ENCODE measurements around the gene CEP170B. TPM values are rescaled to one million over a fixed set of nuclear protein-coding genes. Genes with fewer than 3 reads are reported as not detected.

The CEP170B gene
- total RNA-seq, 2 experiments from 2014 or later = 2.2 to 2.3 TPM

DNA sequence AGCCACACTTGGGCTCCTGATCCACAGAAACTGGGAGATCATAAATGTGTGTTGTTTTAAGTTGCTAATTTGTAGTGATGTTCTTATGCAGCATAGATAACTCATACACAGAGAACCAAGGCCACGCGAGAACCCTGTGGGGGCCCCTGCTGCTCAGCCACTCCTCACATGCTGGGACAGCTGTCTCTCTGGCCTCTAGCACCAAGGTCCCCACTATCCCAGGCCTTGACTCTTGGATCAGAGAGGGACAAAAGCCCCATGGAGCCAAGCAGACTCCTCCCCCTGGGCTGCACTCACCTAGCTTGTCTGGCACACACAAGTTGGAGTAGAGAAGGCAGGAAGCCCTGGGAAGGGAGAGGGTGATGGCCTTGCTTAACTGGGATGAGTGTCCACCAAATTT, 70.9 kb downstream of the CEP170B start:
- ATAC-seq = no peak
- TF ChIP-seq, protein P1, sequence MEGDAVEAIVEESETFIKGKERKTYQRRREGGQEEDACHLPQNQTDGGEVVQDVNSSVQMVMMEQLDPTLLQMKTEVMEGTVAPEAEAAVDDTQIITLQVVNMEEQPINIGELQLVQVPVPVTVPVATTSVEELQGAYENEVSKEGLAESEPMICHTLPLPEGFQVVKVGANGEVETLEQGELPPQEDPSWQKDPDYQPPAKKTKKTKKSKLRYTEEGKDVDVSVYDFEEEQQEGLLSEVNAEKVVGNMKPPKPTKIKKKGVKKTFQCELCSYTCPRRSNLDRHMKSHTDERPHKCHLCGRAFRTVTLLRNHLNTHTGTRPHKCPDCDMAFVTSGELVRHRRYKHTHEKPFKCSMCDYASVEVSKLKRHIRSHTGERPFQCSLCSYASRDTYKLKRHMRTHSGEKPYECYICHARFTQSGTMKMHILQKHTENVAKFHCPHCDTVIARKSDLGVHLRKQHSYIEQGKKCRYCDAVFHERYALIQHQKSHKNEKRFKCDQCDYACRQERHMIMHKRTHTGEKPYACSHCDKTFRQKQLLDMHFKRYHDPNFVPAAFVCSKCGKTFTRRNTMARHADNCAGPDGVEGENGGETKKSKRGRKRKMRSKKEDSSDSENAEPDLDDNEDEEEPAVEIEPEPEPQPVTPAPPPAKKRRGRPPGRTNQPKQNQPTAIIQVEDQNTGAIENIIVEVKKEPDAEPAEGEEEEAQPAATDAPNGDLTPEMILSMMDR (IDR thresholded peaks at IDR 0.05) = no peak
- H3K4me1 Mint-ChIP-seq (ENCODE audit: low read depth) = no peaks in the 10 kb centered on the region
- H3K36me3 Mint-ChIP-seq (ENCODE audit: low read depth) = no peaks in the 10 kb centered on the region
- H3K27me3 Mint-ChIP-seq = peaks cover 11% of the 10 kb centered on the region
- no peak for DNase-seq
- H3K27ac Mint-ChIP-seq = no peak overlapping the region
- no peaks in the 10 kb centered on the region for H3K9me3 Mint-ChIP-seq
- H3K4me3 Mint-ChIP-seq = no peak overlapping the region
- CTCF ChIA-PET = interaction anchor here (1.2 kb wide), 1 partner anchor 110 kb away, joined by 4 read pairs; no protein-coding TSS in a partner anchor
- POLR2A ChIA-PET = no interaction called here
- intact Hi-C loops (cut with micrococcal nuclease) = no loop called here

GRCh38 chr14:104936361-104937155, 71.5 kb downstream of the CEP170B start:
- H3K36me3 Mint-ChIP-seq (ENCODE audit: low read depth) = no peaks in the 10 kb centered on the region
- no peaks in the 10 kb centered on the region for H3K9me3 Mint-ChIP-seq
- no peak overlapping the region for H3K4me3 Mint-ChIP-seq
- no peak for ATAC-seq
- H3K27me3 Mint-ChIP-seq = peaks cover 11% of the 10 kb centered on the region
- H3K4me1 Mint-ChIP-seq (ENCODE audit: low read depth) = no peaks in the 10 kb centered on the region
- TF ChIP-seq, protein P1 (IDR thresholded peaks at IDR 0.05) = no peak
- ChIA-PET POLR2A (no interaction called here), CTCF (interaction anchor here (1.2 kb wide), 1 partner anchor 109 kb away, joined by 4 read pairs; no protein-coding TSS in a partner anchor)
- intact Hi-C loops (cut with micrococcal nuclease) = no loop called here
- DNase-seq = no peak
- H3K27ac Mint-ChIP-seq = no peak overlapping the region

DNA sequence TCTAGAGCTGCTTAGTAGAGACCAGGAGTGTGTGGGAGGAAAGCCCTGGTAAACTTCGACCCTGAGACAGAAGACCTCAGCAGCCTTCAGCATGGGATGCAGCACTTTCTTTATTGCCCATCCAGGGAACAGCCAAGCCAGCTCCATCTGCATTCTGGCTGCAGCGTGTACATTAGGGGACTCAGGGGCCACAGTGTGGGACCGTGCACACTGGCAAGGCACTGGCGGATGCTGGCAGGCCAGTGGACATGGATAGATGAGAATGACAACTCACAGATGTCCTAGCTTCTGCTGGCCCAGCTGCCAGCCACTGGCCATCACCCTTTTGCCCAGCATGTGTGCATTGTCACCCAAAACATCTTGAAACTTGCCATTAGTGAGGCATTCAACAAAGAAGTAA, 72.1 kb downstream of the CEP170B start:
- DNase-seq = no peak
- no peak for ATAC-seq
- ChIA-PET CTCF (no interaction called here), POLR2A (no interaction called here)
- intact Hi-C loops (cut with micrococcal nuclease) = no loop called here
- TF ChIP-seq, protein P1 (IDR thresholded peaks at IDR 0.05) = no peak
- no peaks in the 10 kb centered on the region for H3K36me3 Mint-ChIP-seq (ENCODE audit: low read depth)
- H3K27me3 Mint-ChIP-seq = peaks cover 11% of the 10 kb centered on the region
- H3K27ac Mint-ChIP-seq = no peak overlapping the region
- H3K4me3 Mint-ChIP-seq = no peak overlapping the region
- H3K9me3 Mint-ChIP-seq = no peaks in the 10 kb centered on the region
- no peaks in the 10 kb centered on the region for H3K4me1 Mint-ChIP-seq (ENCODE audit: low read depth)

DNA sequence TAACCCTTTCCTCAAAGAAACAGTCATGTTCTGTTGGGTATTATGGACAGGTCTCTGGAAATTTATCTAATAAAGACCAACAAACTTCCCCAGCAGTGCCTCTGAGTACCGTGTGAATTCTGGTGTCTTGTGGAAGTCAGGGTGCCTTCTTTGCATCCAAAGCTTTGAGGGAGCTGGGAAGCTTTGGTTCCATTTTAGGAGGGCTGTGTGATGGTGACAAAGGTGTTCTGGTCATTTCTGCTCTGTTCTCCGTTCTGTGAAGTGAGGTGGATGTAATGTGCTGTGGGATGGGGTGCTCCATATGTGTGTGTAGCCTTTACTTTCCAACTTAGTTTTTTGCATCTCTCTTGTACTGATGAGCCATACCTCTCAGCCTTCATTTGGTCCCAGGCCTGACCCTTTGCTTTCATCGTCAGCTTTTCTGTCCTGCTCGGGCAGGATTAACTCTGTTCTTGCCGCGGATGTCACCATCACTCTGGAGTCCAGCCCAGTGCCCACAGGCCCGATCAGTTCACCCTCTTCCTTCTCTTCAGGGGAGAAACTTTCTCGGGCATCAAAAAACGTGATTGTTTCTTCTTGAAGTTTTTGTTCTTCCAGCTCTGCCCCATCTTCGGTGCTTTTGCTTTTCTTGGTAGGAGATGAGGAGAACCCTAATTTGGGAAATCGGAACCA, 72.8 kb downstream of the CEP170B start:
- intact Hi-C loops (cut with micrococcal nuclease) = no loop called here
- Mint-ChIP-seq H3K4me3 (no peak overlapping the region), H3K27ac (no peak overlapping the region), H3K9me3 (no peaks in the 10 kb centered on the region), H3K36me3 (ENCODE audit: low read depth) (no peaks in the 10 kb centered on the region), H3K4me1 (ENCODE audit: low read depth) (no peaks in the 10 kb centered on the region), H3K27me3 (peaks cover 11% of the 10 kb centered on the region)
- CTCF ChIA-PET = no interaction called here
- no peak for ATAC-seq
- TF ChIP-seq, protein P1 (IDR thresholded peaks at IDR 0.05) = no peak
- no peak for DNase-seq
- POLR2A ChIA-PET = no interaction called here

- H3K4me1 Mint-ChIP-seq (ENCODE audit: low read depth) = no peaks in the 10 kb centered on the region
- CTCF ChIA-PET = no interaction called here
- TF ChIP-seq, protein P1 (IDR thresholded peaks at IDR 0.05) = no peak
These were observed 73.4 kb downstream of the CEP170B start for GRCh38 chr14:104938436-104938835.

More at GRCh38 chr14:104938436-104938835, 73.4 kb downstream of the CEP170B start:
- H3K36me3 Mint-ChIP-seq (ENCODE audit: low read depth) = no peaks in the 10 kb centered on the region
- H3K27me3 Mint-ChIP-seq = peaks cover 11% of the 10 kb centered on the region
- H3K4me3 Mint-ChIP-seq = no peak overlapping the region
- intact Hi-C loops (cut with micrococcal nuclease) = no loop called here
- no peak for DNase-seq
- POLR2A ChIA-PET = interaction anchor here (0.7 kb wide), 1 partner anchor 186 kb away, joined by 3 read pairs; no protein-coding TSS in a partner anchor
- H3K9me3 Mint-ChIP-seq = no peaks in the 10 kb centered on the region
- ATAC-seq = no peak
- no peak overlapping the region for H3K27ac Mint-ChIP-seq

Data from activated CD8-positive, alpha-beta T cell treated with anti-CD3 and anti-CD28 coated beads for 36 hours (primary cell).